RWPE1 (cell line): ENCODE measurements around the gene PON3.

Source experiments
- CTCF ChIA-PET: fragments of 350-600 bp; sonication (Branson Sonifier 250); formaldehyde crosslinking; extraction: SDS; loops from one replicate; lab custom pipeline; 2021; lab: Yijun Ruan, JAX
- POLR2A ChIA-PET: fragments of 400-600 bp; formaldehyde crosslinking; extraction: SDS; loops from one replicate; lab custom pipeline; 2020; ENCODE audit warnings: antibody characterized with exemption; ENCODE audit not compliant: low non-redundant PET; lab: Yijun Ruan, JAX
- DNase-seq: peaks from one replicate; pipeline ENCODE4 v3.0.0; 2012; ENCODE audit warnings: low spot score
- H3K27ac ChIP-seq: fragments of 450-650 bp; 2 replicates; pipeline ENCODE4 v1.5.1; 2017
- CTCF ChIP-seq: fragments of 450-650 bp; conservative IDR thresholded peaks from 2 replicates; pipeline ENCODE4 v1.5.1; 2017; ENCODE audit warnings: low read depth, mild to moderate bottlenecking

PON3 gene

GRCh38 chr7:95335093-95335492 is 61.1 kb downstream of the PON3 start:
- no peak for TF ChIP-seq CTCF
- no peak overlapping the region for H3K27ac ChIP-seq
- DNase-seq: no peak
- ChIA-PET CTCF (interaction anchor here (0.7 kb wide), 1 partner anchor 131 kb away, joined by 3 read pairs; no protein-coding TSS in a partner anchor), POLR2A (no interaction called here)

GRCh38 chr7:95334447-95334846 is 61.7 kb downstream of the PON3 start:
- no peak for DNase-seq
- H3K27ac ChIP-seq: no peak overlapping the region
- POLR2A ChIA-PET: no interaction called here
- CTCF ChIA-PET: no interaction called here
- no peak for TF ChIP-seq CTCF

GRCh38 chr7:95330961-95331337 is 65.2 kb downstream of the PON3 start:
- no peak for DNase-seq
- POLR2A ChIA-PET: no interaction called here
- CTCF ChIA-PET: no interaction called here
- no peak overlapping the region for H3K27ac ChIP-seq
- no peak for TF ChIP-seq CTCF

GRCh38 chr7:95330204-95330960 is 65.8 kb downstream of the PON3 start:
- DNase-seq: no peak
- no peak for TF ChIP-seq CTCF
- CTCF ChIA-PET: no interaction called here
- POLR2A ChIA-PET: no interaction called here
- H3K27ac ChIP-seq: no peak overlapping the region

GRCh38 chr7:95327356-95327755 is 68.8 kb downstream of the PON3 start:
- DNase-seq: no peak
- ChIA-PET POLR2A (no interaction called here), CTCF (no interaction called here)
- TF ChIP-seq CTCF: no peak
- H3K27ac ChIP-seq: no peak overlapping the region

GRCh38 chr7:95324431-95324830 is 71.7 kb downstream of the PON3 start, which contains the start of gene PON1:
Gene PON1 (minus strand): TSS chr7:95324532. CDS start chr7:95324475, 57 bp downstream.
- TF ChIP-seq CTCF: no peak
- H3K27ac ChIP-seq: no peak within 1 kb of the TSS
- DNase-seq: no peak
- CTCF ChIA-PET: no interaction called here
- POLR2A ChIA-PET: no interaction called here
